ENCODE measurements around the gene CDCP2.

DNA sequence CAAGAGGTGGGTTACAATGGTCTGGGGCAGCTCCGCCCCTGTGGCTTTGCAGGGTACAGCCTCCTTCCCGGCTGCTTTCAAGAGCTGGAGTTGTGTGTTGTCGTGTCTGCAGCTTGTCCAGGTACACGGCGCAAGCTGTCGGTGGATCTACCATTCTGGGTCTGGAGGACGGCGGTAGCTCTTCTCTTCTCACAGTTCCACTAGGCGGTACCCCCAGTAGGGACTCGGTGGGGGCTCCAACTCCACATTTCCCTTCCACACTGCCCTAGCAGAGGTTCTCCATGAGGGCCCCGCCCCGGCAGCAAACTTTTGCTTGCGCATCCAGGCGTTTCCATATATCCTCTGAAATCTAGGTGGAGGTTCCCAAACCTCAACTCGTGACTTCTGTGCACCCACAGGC, 12.3 kb upstream of the CDCP2 start:
- TF ChIP-seq CTCF (IDR thresholded peaks at IDR 0.05) (no peak), POLR2AphosphoS5 (IDR thresholded peaks at IDR 0.05; ENCODE audit: low read depth, low read length) (no peak)
